Endothelial cell (in vitro differentiated cells): ENCODE results near the gene ASXL3. TPM values are rescaled to one million over a fixed set of nuclear protein-coding genes. Genes with fewer than 3 reads are reported as not detected.

Source experiments
- DNase-seq: peaks from one replicate; pipeline ENCODE4 v3.0.0; 2021; ENCODE audit warnings: low spot score
- H3K27ac Mint-ChIP-seq: one replicate; pipeline ENCODE4 v1.8.0; 2021; ENCODE audit warnings: mixed read lengths, inconsistent platforms; ENCODE audit not compliant: unreplicated experiment
- H3K27me3 Mint-ChIP-seq: one replicate; pipeline ENCODE4 v1.8.0; 2021; ENCODE audit warnings: mild to moderate bottlenecking, moderate library complexity, mixed read lengths, inconsistent platforms; ENCODE audit not compliant: unreplicated experiment
- H3K36me3 Mint-ChIP-seq: one replicate; pipeline ENCODE4 v1.8.0; 2021; ENCODE audit warnings: mild to moderate bottlenecking, low read depth, mixed read lengths, inconsistent platforms; ENCODE audit not compliant: unreplicated experiment
- H3K4me1 Mint-ChIP-seq: one replicate; pipeline ENCODE4 v1.8.0; 2021; ENCODE audit warnings: mild to moderate bottlenecking, mixed read lengths, inconsistent platforms; ENCODE audit not compliant: unreplicated experiment
- H3K4me3 Mint-ChIP-seq: one replicate; pipeline ENCODE4 v1.8.0; 2021; ENCODE audit warnings: mild to moderate bottlenecking, mixed read lengths, inconsistent platforms; ENCODE audit not compliant: unreplicated experiment
- H3K9me3 Mint-ChIP-seq: one replicate; pipeline ENCODE4 v1.8.0; 2021; ENCODE audit warnings: mixed read lengths, inconsistent platforms; ENCODE audit not compliant: unreplicated experiment
- total RNA-seq: library from RNA; stranded (reverse); fragmentation: NEBNext Ultra II Directional; extraction: Animal tissue kit (Norgen Biotek cat#: 25700); gene quantifications from one replicate; pipeline ENCODE4 v1.2.1, GENCODE V29; 2021; ENCODE audit not compliant: unreplicated experiment
- TF ChIP-seq, protein P1 (sequence below): fragments of 200-600 bp; sonication (generic); IDR thresholded peaks from one replicate; pipeline ENCODE4 v1.5.0; 2021; ENCODE audit warnings: antibody characterized with exemption; ENCODE audit not compliant: unreplicated experiment

Gene ASXL3
- total RNA-seq, 1 donor from 2014 or later: 7.2 TPM

DNA sequence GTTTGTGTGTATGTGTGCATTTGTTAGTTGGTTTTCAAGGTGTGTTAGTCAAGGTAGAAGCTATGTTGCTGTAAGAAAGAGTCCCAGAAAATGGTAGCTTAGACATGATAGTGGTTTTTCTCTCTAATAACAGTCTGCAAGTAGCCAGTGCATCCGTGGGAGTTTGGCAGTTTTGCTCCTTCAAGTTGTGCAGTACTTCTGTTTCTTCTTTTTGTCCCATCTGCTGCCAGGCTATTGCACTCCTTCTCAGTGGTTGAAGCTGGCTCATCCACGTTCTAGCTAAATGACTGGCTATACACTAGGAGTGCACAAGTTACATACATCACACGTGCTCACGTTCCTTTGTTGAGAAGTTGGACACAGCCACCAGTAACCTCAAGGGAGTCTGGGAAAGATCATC, 134.7 kb downstream of the ASXL3 start:
- Mint-ChIP-seq H3K27me3 (no peaks in the 10 kb centered on the region), H3K36me3 (no peaks in the 10 kb centered on the region), H3K27ac (no peak overlapping the region), H3K9me3 (no peaks in the 10 kb centered on the region), H3K4me3 (no peak overlapping the region), H3K4me1 (peaks cover 2% of the 10 kb centered on the region)
- DNase-seq: no peak
- TF ChIP-seq, protein P1, sequence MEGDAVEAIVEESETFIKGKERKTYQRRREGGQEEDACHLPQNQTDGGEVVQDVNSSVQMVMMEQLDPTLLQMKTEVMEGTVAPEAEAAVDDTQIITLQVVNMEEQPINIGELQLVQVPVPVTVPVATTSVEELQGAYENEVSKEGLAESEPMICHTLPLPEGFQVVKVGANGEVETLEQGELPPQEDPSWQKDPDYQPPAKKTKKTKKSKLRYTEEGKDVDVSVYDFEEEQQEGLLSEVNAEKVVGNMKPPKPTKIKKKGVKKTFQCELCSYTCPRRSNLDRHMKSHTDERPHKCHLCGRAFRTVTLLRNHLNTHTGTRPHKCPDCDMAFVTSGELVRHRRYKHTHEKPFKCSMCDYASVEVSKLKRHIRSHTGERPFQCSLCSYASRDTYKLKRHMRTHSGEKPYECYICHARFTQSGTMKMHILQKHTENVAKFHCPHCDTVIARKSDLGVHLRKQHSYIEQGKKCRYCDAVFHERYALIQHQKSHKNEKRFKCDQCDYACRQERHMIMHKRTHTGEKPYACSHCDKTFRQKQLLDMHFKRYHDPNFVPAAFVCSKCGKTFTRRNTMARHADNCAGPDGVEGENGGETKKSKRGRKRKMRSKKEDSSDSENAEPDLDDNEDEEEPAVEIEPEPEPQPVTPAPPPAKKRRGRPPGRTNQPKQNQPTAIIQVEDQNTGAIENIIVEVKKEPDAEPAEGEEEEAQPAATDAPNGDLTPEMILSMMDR: no peak

GRCh38 chr18:33716061-33716683, 138.2 kb downstream of the ASXL3 start:
- Mint-ChIP-seq H3K4me1 (peaks cover 2% of the 10 kb centered on the region), H3K4me3 (no peak overlapping the region), H3K36me3 (no peaks in the 10 kb centered on the region), H3K27ac (no peak overlapping the region), H3K27me3 (no peaks in the 10 kb centered on the region), H3K9me3 (no peaks in the 10 kb centered on the region)
- TF ChIP-seq, protein P1: no peak
- no peak for DNase-seq

DNA sequence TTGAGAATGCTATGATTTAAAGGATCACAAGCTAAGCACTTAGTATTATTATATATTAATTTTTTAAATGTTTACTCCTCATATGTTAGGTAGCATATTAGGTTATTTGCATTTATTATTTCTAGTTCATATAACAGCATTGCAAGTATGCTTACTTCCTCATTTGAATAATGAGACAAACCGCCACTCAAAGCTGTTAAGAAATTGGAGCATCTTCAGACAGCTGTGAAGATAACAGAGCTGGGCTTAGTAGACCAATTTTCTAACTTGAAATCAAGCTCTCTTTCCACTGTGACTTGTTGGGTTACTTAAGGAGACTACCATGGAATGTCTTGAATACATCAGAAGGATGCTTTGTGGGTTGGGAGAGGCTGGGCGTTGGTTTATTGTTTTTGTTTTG, 139.3 kb downstream of the ASXL3 start:
- Mint-ChIP-seq H3K4me1 (peaks cover 2% of the 10 kb centered on the region), H3K9me3 (no peaks in the 10 kb centered on the region), H3K27me3 (peaks cover 3% of the 10 kb centered on the region), H3K4me3 (no peak overlapping the region), H3K36me3 (no peaks in the 10 kb centered on the region), H3K27ac (no peak overlapping the region)
- no peak for DNase-seq
- TF ChIP-seq, protein P1: no peak

DNA sequence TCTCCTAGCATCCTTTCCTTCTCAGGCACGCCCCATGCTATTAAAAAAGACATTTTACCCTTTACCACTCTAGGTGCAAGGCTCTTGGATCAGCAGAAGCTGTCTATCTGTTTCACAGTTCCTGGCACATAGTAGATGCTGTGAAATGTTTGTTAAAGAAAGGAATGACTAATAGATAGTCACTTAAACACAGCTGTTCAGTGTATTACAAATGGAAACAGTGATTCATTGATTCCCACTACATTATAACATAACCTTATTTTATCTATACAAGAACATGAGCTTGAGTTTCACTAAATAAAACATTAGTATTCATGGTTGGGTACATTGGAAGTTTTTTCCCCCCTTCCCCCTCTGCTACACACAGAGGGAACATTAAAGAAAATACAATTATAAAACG, 142.1 kb downstream of the ASXL3 start:
- Mint-ChIP-seq H3K36me3 (no peaks in the 10 kb centered on the region), H3K27me3 (peaks cover 3% of the 10 kb centered on the region), H3K4me3 (no peak overlapping the region), H3K27ac (no peak overlapping the region), H3K9me3 (no peaks in the 10 kb centered on the region), H3K4me1 (peaks cover 2% of the 10 kb centered on the region)
- TF ChIP-seq, protein P1: no peak
- DNase-seq: no peak

DNA sequence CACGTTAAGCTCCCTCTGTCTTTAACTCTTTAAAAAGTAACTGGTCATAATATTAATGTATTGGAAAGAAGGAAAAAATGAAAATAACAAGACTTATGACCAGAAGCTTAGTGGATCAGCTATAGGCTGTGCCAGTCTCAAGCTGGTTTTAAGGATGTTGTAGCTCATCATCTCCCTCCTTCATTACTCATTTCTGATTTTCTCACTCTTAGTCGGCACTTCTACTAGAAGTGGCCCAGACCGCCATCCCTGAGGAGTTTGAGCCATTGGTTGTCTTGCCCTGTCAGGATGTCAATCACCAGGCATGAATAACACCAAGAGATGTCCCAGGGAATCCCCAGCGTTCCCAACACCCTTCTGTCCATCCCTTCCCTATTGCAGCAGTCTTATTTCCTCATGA, 151.5 kb downstream of the ASXL3 start:
- H3K27me3 Mint-ChIP-seq: no peaks in the 10 kb centered on the region
- no peak overlapping the region for H3K27ac Mint-ChIP-seq
- no peak overlapping the region for H3K4me3 Mint-ChIP-seq
- DNase-seq: no peak
- H3K9me3 Mint-ChIP-seq: no peaks in the 10 kb centered on the region
- H3K36me3 Mint-ChIP-seq: no peaks in the 10 kb centered on the region
- TF ChIP-seq, protein P1: no peak
- H3K4me1 Mint-ChIP-seq: no peaks in the 10 kb centered on the region
